AG04450 (cell line): ENCODE measurements around the gene FBXO39. TPM values are rescaled to one million over a fixed set of nuclear protein-coding genes. Genes with fewer than 3 reads are reported as not detected.
"Not testable (repeated sequence)": the region's sequence is repeated elsewhere in the genome, so short reads cannot be mapped to it uniquely, and the experiment has no call there.

Source experiments
- CTCF ChIA-PET: fragments of 300-600, 350-600 bp; formaldehyde crosslinking; extraction: SDS; loops from one replicate; lab custom pipeline; 2022; ENCODE audit warnings: antibody characterized with exemption, inconsistent platforms; lab: Charles Lee
- POLR2A ChIA-PET: fragments of 350-600 bp; formaldehyde crosslinking; extraction: SDS; loops from one replicate; lab custom pipeline; 2021; ENCODE audit warnings: antibody characterized with exemption, inconsistent platforms; lab: Yijun Ruan, JAX
- DNase-seq: peaks from one replicate; pipeline ENCODE4 v3.0.0-alpha.2; 2011; ENCODE audit warnings: low read depth, low spot score
- H3K27ac ChIP-seq: one replicate; pipeline ENCODE4 v1.5.1; 2012; ENCODE audit warnings: low read depth, low read length, control low read depth
- H3K27me3 ChIP-seq: one replicate; pipeline ENCODE4 v1.6.0; 2012; ENCODE audit warnings: low read length; ENCODE audit not compliant: control insufficient read depth, insufficient read depth
- H3K4me3 ChIP-seq: 2 replicates; pipeline ENCODE4 v1.5.1; 2011; ENCODE audit warnings: mild to moderate bottlenecking, low read depth, low read length, control low read depth
- H3K9me3 ChIP-seq: 2 replicates; pipeline ENCODE4 v1.5.1; 2012; ENCODE audit warnings: low read length; ENCODE audit not compliant: control insufficient read depth, insufficient read depth
- polyA minus RNA-seq: library from RNA; depleted of rRNA, polyadenylated mRNA; stranded (reverse); fragments of >200 nt; gene quantifications from 2 replicates; pipeline ENCODE4 v1.2.3, GENCODE V29; 2011; rRNA and poly(A)+ RNA removed
- polyA plus RNA-seq: library from polyadenylated mRNA; depleted of rRNA; stranded (reverse); fragments of >200 nt; gene quantifications from 2 replicates; pipeline ENCODE4 v1.2.3, GENCODE V29; 2011; rRNA removed
- TF ChIP-seq, protein P1 (sequence below): IDR thresholded peaks from 2 replicates; pipeline ENCODE4 v1.5.1; 2011; ENCODE audit warnings: low read depth, low read length, control low read depth, inconsistent platforms

FBXO39 gene
- 0.10 and 0.12 TPM in 2 replicates for polyA plus RNA-seq
- polyA minus RNA-seq = 0.23 TPM in 1 of 2 replicates, not detected in the other

DNA sequence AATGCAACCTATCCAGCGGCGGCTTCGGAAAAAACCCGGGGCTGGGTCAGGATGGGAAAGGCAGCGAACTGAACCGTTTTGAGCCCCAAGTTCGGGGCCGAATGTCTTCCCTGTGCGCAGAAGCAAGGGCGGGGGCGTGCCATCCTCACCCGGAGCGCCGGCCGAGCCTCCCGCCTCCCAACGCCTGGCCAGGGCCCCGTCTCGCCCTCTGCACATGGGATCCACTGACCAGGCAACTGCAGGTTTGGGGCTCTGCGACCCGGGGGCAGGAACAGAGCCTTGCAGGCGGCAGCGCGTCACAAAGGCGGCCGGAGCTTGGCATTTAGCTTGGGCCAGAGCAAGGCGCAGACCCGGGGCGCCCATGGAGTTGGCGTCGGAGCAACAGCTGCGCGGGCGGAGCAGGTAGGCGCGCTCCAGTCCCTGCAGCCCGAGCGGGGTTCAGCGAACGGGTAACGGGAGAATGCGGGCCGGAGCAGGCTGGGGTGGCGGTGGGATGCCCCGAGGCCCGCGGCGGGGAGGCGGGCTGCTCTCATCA is at the start of gene FBXO39:
Gene FBXO39, plus strand, starts transcription at position 345 of the 535 bp plus-strand sequence. CDS start 3,654 bp downstream, outside the sequence.
- DNase-seq = no peak
- POLR2A ChIA-PET = no interaction called here

DNA sequence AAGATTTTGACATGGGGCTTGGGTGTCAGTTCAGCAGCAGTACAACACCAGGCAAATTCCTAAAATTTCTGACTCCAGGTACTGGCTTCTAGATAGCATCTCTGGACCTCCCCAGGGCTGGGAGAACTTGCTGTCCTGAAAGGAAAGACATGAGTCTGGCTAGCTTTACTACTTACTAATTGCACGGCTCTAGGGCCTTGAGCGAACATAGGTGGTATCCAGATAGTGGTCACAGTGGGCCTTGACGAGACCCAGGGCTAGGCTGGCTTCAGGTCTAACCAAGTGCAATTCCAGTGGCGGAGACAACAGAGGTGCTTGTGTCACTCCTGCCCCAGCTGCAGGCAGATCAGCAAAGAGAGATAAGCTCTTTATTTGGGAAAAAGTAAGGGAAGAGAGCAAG is 46.5 kb upstream of the FBXO39 start:
- ChIA-PET POLR2A (no interaction called here), CTCF (no interaction called here)
- no peak overlapping the region for H3K27ac ChIP-seq
- TF ChIP-seq, protein P1, sequence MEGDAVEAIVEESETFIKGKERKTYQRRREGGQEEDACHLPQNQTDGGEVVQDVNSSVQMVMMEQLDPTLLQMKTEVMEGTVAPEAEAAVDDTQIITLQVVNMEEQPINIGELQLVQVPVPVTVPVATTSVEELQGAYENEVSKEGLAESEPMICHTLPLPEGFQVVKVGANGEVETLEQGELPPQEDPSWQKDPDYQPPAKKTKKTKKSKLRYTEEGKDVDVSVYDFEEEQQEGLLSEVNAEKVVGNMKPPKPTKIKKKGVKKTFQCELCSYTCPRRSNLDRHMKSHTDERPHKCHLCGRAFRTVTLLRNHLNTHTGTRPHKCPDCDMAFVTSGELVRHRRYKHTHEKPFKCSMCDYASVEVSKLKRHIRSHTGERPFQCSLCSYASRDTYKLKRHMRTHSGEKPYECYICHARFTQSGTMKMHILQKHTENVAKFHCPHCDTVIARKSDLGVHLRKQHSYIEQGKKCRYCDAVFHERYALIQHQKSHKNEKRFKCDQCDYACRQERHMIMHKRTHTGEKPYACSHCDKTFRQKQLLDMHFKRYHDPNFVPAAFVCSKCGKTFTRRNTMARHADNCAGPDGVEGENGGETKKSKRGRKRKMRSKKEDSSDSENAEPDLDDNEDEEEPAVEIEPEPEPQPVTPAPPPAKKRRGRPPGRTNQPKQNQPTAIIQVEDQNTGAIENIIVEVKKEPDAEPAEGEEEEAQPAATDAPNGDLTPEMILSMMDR = no peak
- DNase-seq = no peak
- peaks cover 4% of the 10 kb centered on the region for H3K27me3 ChIP-seq
- no peaks in the 10 kb centered on the region for H3K9me3 ChIP-seq
- no peak overlapping the region for H3K4me3 ChIP-seq

More for the DNA sequence above, at the start of gene FBXO39:
- Histone ChIP-seq H3K4me3 (no peak within 1 kb of the TSS; the same call in 1 of the 2 replicates), H3K27me3 (peaks cover 35% of the 10 kb centered on the region), H3K27ac (no peak within 1 kb of the TSS), H3K9me3 (peaks cover 19% of the 10 kb centered on the region)
- CTCF ChIA-PET = interaction anchor here (0.6 kb wide), 1 partner anchor 134 kb away, joined by 3 read pairs; no protein-coding TSS in a partner anchor
- TF ChIP-seq, protein P1 = no peak

DNA sequence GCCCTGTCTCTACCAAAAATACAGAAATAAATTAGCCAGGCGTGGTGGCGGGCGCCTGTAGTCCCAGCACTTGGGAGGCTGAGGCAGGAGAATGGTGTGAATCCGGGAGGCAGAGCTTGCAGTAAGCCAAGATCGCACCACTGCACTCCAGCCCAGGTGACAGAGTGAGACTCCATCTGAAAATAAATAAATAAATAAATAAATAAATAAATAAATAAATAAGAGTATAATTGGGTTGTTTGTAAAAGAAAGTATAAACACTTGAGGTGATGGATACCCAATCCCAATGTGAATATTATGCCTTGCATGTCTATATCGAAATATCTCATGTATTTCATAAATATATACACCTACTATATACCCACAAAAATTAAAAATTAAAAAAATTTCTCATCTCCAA is 29.4 kb upstream of the FBXO39 start:
- DNase-seq, H3K27ac ChIP-seq, CTCF ChIA-PET, H3K9me3 ChIP-seq, H3K4me3 ChIP-seq, POLR2A ChIA-PET, H3K27me3 ChIP-seq: not testable (repeated sequence)

DNA sequence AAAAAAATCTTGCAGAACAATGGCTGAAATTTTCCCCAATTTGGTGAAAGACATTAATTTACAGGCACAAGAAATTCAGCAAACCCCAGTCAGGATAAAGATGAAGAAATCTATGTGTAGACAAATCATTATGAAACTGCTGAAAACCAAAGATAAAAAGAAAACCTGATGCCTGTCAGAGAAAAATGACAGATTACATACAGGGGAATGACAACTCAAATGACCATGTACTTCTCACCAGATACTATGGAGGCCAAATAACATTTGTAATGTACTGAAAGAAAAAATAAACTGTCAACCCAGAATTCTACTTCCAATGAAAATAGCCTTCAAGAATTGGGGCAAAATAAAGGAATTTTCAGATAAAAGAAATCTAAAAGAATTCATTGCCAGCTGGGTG is 27.4 kb upstream of the FBXO39 start:
- TF ChIP-seq, protein P1 = no peak
- Histone ChIP-seq H3K27ac (no peak overlapping the region), H3K27me3 (no peaks in the 10 kb centered on the region), H3K9me3 (no peaks in the 10 kb centered on the region), H3K4me3 (no peak overlapping the region)
- ChIA-PET CTCF (interaction anchor here (2.0 kb wide), 1 partner anchor 95 kb away, joined by 6 read pairs; no protein-coding TSS in a partner anchor), POLR2A (no interaction called here)
- no peak for DNase-seq

DNA sequence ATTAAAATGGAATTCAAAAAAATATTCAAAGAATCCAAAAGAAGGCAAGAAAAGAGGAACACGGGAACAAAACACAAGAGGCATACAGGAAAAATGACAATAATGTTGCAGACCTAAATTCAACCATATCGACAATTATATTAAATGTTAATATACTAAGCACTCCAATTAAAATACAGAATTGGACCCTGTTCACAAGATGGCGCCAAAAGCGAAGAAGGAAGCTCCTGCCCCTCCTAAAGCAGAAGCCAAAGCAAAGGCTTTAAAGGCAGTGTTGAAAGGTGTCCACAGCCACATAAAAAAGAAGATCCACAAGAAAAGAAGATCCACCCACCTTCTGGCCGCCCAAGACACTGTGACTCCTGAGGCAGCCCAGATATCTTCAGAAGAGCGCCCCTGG is 26.5 kb upstream of the FBXO39 start:
- DNase-seq = no peak
- CTCF ChIA-PET = interaction anchor here (0.6 to 2.0 kb wide), 5 partner anchors 38 to 272 kb away, joined by 3 to 6 read pairs (median 6); no protein-coding TSS in a partner anchor
- Histone ChIP-seq H3K4me3 (no peak overlapping the region), H3K27ac (no peak overlapping the region), H3K27me3 (no peaks in the 10 kb centered on the region), H3K9me3 (no peaks in the 10 kb centered on the region)
- TF ChIP-seq, protein P1 = peak; percentile 17; the same call in 1 of the 2 replicates
- POLR2A ChIA-PET = no interaction called here
